Activated CD4-positive, alpha-beta T cell treated with anti-CD3 and anti-CD28 coated beads, Interleukin-2, amount 50 U/mL, for 1 hour (primary cell): ENCODE data around the gene GP1BB.
"Not testable (repeated sequence)": the region's sequence is repeated elsewhere in the genome, so short reads cannot be mapped to it uniquely, and the experiment has no call there.

Source experiments
- DNase-seq: peaks from one replicate; pipeline ENCODE4 v3.0.0-alpha.2; 2020

Gene GP1BB

GRCh38 chr22:19714312-19715187 is 8.8 kb upstream of the GP1BB start, which contains the start of gene SEPTIN5:
TSS of gene SEPTIN5 (plus strand) at chr22:19714503. CDS start at chr22:19714589, 86 bp downstream.
- no peak for DNase-seq

- no peak for DNase-seq
Measured at GRCh38 chr22:19715188-19715930, 8.0 kb upstream of the GP1BB start.

GRCh38 chr22:19716041-19716828 is 7.1 kb upstream of the GP1BB start:
- no peak for DNase-seq

- DNase-seq: no peak
Measured at GRCh38 chr22:19716829-19717105, 6.6 kb upstream of the GP1BB start.

- no peak for DNase-seq
Measured at GRCh38 chr22:19717181-19717580, 6.2 kb upstream of the GP1BB start.

GRCh38 chr22:19717691-19718455 is 5.5 kb upstream of the GP1BB start:
- DNase-seq: peak; percentile 79

- no peak for DNase-seq
Measured at GRCh38 chr22:19718456-19719049, 4.8 kb upstream of the GP1BB start.

GRCh38 chr22:19719050-19719482 is 4.3 kb upstream of the GP1BB start:
- DNase-seq: no peak

- no peak for DNase-seq
Measured at GRCh38 chr22:19719488-19720021, 3.8 kb upstream of the GP1BB start.

GRCh38 chr22:19720150-19720827 is 3.0 kb upstream of the GP1BB start:
- DNase-seq: no peak

- no peak for DNase-seq
Measured at GRCh38 chr22:19720999-19721329, 2.4 kb upstream of the GP1BB start.

- DNase-seq: no peak
Measured at GRCh38 chr22:19721330-19722177, 1.8 kb upstream of the GP1BB start.

GRCh38 chr22:19722178-19722981 is 959 bp upstream of the GP1BB start:
- no peak for DNase-seq

- no peak for DNase-seq
Measured at GRCh38 chr22:19722982-19723231, 432 bp upstream of the GP1BB start.

- peak; percentile 25 for DNase-seq
Measured at GRCh38 chr22:19723983-19724827, 866 bp downstream of the GP1BB start.

GRCh38 chr22:19724927-19725661 is 1.8 kb downstream of the GP1BB start:
- no peak for DNase-seq

- not testable (repeated sequence) for DNase-seq
Measured at GRCh38 chr22:19726064-19726788, 2.9 kb downstream of the GP1BB start.
